DND-41 (cell line): Measurements from ENCODE around the gene RPL26.
"Not testable (repeated sequence)": the region's sequence is repeated elsewhere in the genome, so short reads cannot be mapped to it uniquely, and the experiment has no call there.

Experiments used
- ATAC-seq: fragments of 200-7000 bp; cut with Tn5 transposase; 3 replicates; pipeline ENCODE4 v1.9.1; 2021; ENCODE audit warnings: low read depth; ENCODE audit not compliant: insufficient read depth
- DNase-seq: peaks from one replicate; pipeline ENCODE4 v3.0.0-alpha.2; 2020
- H2AFZ ChIP-seq: 2 replicates; pipeline ENCODE4 v1.6.0; 2012; ENCODE audit warnings: low read depth, low read length
- H3K27ac ChIP-seq: 2 replicates; pipeline ENCODE4 v1.5.1; 2012; ENCODE audit warnings: low read length, inconsistent platforms
- H3K27me3 ChIP-seq: fragments of 200-600 bp; sonication (generic); 2 replicates; pipeline ENCODE4 v1.6.0; 2012; ENCODE audit warnings: low read length, mild to moderate bottlenecking, inconsistent platforms; ENCODE audit not compliant: insufficient read depth, poor library complexity
- H3K36me3 ChIP-seq: 2 replicates; pipeline ENCODE4 v1.5.1; 2012; ENCODE audit warnings: low read length, inconsistent platforms; ENCODE audit not compliant: insufficient read depth
- H3K4me1 ChIP-seq: 2 replicates; pipeline ENCODE4 v1.5.1; 2012; ENCODE audit warnings: mild to moderate bottlenecking, low read length; ENCODE audit not compliant: insufficient read depth
- H3K4me2 ChIP-seq: 2 replicates; pipeline ENCODE4 v1.6.0; 2012; ENCODE audit warnings: mild to moderate bottlenecking, moderate library complexity, low read length, inconsistent platforms; ENCODE audit not compliant: insufficient read depth
- H3K4me3 ChIP-seq, 2 experiments: fragments of 200-600 bp in 1 of 2; shearing (Covaris generic) in 1 of 2; 2 replicates each; pipeline ENCODE4 v1.5.1; 2012 to 2016; ENCODE audit warnings: inconsistent platforms in 2 of 2, low read length in 2 of 2, mild to moderate bottlenecking in 2 of 2, low read depth in 1 of 2, moderate library complexity in 1 of 2
- H3K79me2 ChIP-seq: 2 replicates; pipeline ENCODE4 v1.6.0; 2012; ENCODE audit warnings: low read length, inconsistent platforms; ENCODE audit not compliant: insufficient read depth
- H3K9ac ChIP-seq: 2 replicates; pipeline ENCODE4 v1.6.0; 2012; ENCODE audit warnings: low read depth, mild to moderate bottlenecking, inconsistent platforms, low read length, moderate library complexity
- H3K9me3 ChIP-seq: 2 replicates; pipeline ENCODE4 v1.5.1; 2012; ENCODE audit warnings: low read length, moderate library complexity, mild to moderate bottlenecking, inconsistent platforms; ENCODE audit not compliant: insufficient read depth, severe bottlenecking
- H4K20me1 ChIP-seq: 2 replicates; pipeline ENCODE4 v1.6.0; 2012; ENCODE audit warnings: low read length; ENCODE audit not compliant: insufficient read depth
- EZH2 ChIP-seq: IDR thresholded peaks from 3 replicates; pipeline ENCODE4 v1.6.1; 2012; ENCODE audit warnings: borderline replicate concordance, low read depth, mild to moderate bottlenecking, moderate library complexity, low read length, inconsistent platforms; ENCODE audit not compliant: severe bottlenecking
- TF ChIP-seq, protein P1 (sequence below): IDR thresholded peaks from 2 replicates; pipeline ENCODE4 v1.5.1; 2012; ENCODE audit warnings: borderline replicate concordance, low read length, moderate library complexity, mild to moderate bottlenecking; ENCODE audit not compliant: poor library complexity, severe bottlenecking; ENCODE audit errors: extremely low read depth

RPL26 gene

DNA sequence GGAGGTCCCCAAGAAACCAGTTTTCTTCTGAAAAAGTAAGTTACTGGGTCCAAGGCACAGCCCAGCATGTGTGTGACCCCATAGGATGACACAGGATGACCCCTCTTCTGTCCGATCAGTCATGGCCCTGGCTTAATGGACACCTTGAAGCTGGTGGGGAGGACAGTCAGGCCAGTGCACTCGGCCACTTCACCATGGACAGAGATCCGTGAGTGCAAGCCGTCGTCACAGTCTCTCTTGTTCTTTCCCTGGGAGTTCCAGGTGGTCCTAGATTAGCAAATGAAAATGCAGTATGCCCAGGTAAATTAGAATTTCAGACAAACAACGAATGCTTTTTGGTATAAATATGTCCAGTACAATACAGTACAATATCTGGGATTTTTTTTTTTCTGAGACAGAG lies 16.0 kb upstream of the RPL26 start:
- Histone ChIP-seq H3K4me3 (no peak overlapping the region), H3K36me3 (no peaks in the 10 kb centered on the region), H2AFZ (no peak overlapping the region), H3K79me2 (no peaks in the 10 kb centered on the region), H3K9ac (no peak overlapping the region), H3K27ac (no peak overlapping the region), H3K9me3 (no peaks in the 10 kb centered on the region), H3K4me2 (no peak overlapping the region), H3K4me1 (no peaks in the 10 kb centered on the region), H3K27me3 (no peaks in the 10 kb centered on the region), H4K20me1 (no peaks in the 10 kb centered on the region)
- ATAC-seq (no peak), DNase-seq (no peak)
- TF ChIP-seq, protein P1, sequence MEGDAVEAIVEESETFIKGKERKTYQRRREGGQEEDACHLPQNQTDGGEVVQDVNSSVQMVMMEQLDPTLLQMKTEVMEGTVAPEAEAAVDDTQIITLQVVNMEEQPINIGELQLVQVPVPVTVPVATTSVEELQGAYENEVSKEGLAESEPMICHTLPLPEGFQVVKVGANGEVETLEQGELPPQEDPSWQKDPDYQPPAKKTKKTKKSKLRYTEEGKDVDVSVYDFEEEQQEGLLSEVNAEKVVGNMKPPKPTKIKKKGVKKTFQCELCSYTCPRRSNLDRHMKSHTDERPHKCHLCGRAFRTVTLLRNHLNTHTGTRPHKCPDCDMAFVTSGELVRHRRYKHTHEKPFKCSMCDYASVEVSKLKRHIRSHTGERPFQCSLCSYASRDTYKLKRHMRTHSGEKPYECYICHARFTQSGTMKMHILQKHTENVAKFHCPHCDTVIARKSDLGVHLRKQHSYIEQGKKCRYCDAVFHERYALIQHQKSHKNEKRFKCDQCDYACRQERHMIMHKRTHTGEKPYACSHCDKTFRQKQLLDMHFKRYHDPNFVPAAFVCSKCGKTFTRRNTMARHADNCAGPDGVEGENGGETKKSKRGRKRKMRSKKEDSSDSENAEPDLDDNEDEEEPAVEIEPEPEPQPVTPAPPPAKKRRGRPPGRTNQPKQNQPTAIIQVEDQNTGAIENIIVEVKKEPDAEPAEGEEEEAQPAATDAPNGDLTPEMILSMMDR: no peak
- no peak for TF ChIP-seq EZH2

GRCh38 chr17:8397636-8398035 lies 14.6 kb upstream of the RPL26 start, which contains the start of gene RNF222:
Gene RNF222, minus strand, starts transcription at chr17:8397827. Its CDS starts 4,366 bp downstream, at chr17:8393461.
- no peaks in the 10 kb centered on the region for H3K36me3 ChIP-seq
- no peak for TF ChIP-seq EZH2
- TF ChIP-seq, protein P1: no peak
- H3K27ac ChIP-seq: no peak within 1 kb of the TSS
- H4K20me1 ChIP-seq: no peaks in the 10 kb centered on the region
- H3K27me3 ChIP-seq: no peaks in the 10 kb centered on the region
- H3K9me3 ChIP-seq: no peaks in the 10 kb centered on the region
- H3K4me1 ChIP-seq: no peaks in the 10 kb centered on the region
- H2AFZ ChIP-seq: no peak within 1 kb of the TSS
- no peak for ATAC-seq
- no peak within 1 kb of the TSS for H3K9ac ChIP-seq
- DNase-seq: no peak
- H3K4me2 ChIP-seq: no peak within 1 kb of the TSS
- no peaks in the 10 kb centered on the region for H3K79me2 ChIP-seq
- H3K4me3 ChIP-seq: no peak within 1 kb of the TSS

GRCh38 chr17:8394497-8394896 lies 11.5 kb upstream of the RPL26 start:
- not testable (repeated sequence) for DNase-seq, H3K9ac ChIP-seq, H3K4me2 ChIP-seq, H3K27ac ChIP-seq, H3K4me1 ChIP-seq, H3K36me3 ChIP-seq, H2AFZ ChIP-seq, ATAC-seq, H3K79me2 ChIP-seq, H3K9me3 ChIP-seq, H3K27me3 ChIP-seq, H3K4me3 ChIP-seq, H4K20me1 ChIP-seq

GRCh38 chr17:8393470-8394231 lies 10.7 kb upstream of the RPL26 start:
- Histone ChIP-seq H2AFZ (no peak overlapping the region), H3K27ac (no peak overlapping the region), H3K36me3 (no peaks in the 10 kb centered on the region), H3K27me3 (no peaks in the 10 kb centered on the region), H3K79me2 (no peaks in the 10 kb centered on the region), H3K9me3 (no peaks in the 10 kb centered on the region), H4K20me1 (no peaks in the 10 kb centered on the region), H3K4me2 (no peak overlapping the region), H3K4me3 (no peak overlapping the region), H3K9ac (no peak overlapping the region), H3K4me1 (no peaks in the 10 kb centered on the region)
- ATAC-seq (no peak), DNase-seq (no peak)
- no peak for TF ChIP-seq EZH2
- TF ChIP-seq, protein P1: no peak
